T-cell (primary cell): ENCODE results near the gene ADARB2. TPM values are rescaled to one million over a fixed set of nuclear protein-coding genes. Genes with fewer than 3 reads are reported as not detected.
A peak's percentile ranks its signal among the peaks of the same experiment; 100 is the strongest.

Experiments
- ATAC-seq, 4 experiments: fragments of 200-7000 bp in 3 of 4; fragments of 150-1000 bp in 1 of 4; cut with Tn5 transposase; replicated peaks in 1 of 4; 1 replicate in 3 of 4; 2 replicates in 1 of 4; pipeline ENCODE4 v1.10.0; 2021; ENCODE audit warnings: moderate library complexity in 3 of 4, mild to moderate bottlenecking in 2 of 4, moderate number of reproducible peaks in 1 of 4
- CTCF ChIA-PET, 2 donors: fragments of 300-600 bp; sonication (Branson Sonifier 250); formaldehyde crosslinking; loops; one replicate each; lab custom pipeline; 2022; ENCODE audit warnings: antibody characterized with exemption in 2 of 2; lab: Charles Lee
- POLR2A ChIA-PET, 2 donors: fragments of 300-600 bp; sonication (Branson Sonifier 250); formaldehyde crosslinking; loops; one replicate each; lab custom pipeline; 2022; ENCODE audit warnings: antibody characterized with exemption in 2 of 2; lab: Charles Lee
- DNase-seq, 35 experiments: peaks; one replicate each; pipeline versions ENCODE4 v3.0.0 to v3.0.0-alpha.2; 2013 to 2023
- H3K27ac ChIP-seq: one replicate; pipeline ENCODE4 v1.5.1; 2013; ENCODE audit warnings: low read length
- H3K27me3 ChIP-seq, 2 experiments: replicated peaks in 1 of 2; 1 replicate in 1 of 2; 2 replicates in 1 of 2; pipeline versions ENCODE4 v1.6.1 to v1.7.0; 2013; ENCODE audit warnings: low read length in 1 of 2, mixed read lengths in 1 of 2; ENCODE audit not compliant: control insufficient read depth in 2 of 2, insufficient read depth in 2 of 2; ENCODE audit errors: extremely low read depth in 1 of 2
- H3K36me3 ChIP-seq, 2 donors: 1 replicate in 1 of 2; 2 replicates in 1 of 2; pipeline versions ENCODE4 v1.6.1 to v1.7.0; 2013; ENCODE audit warnings: low read length in 1 of 2; ENCODE audit not compliant: control insufficient read depth in 2 of 2, insufficient read depth in 1 of 2; ENCODE audit errors: extremely low read depth in 1 of 2
- H3K4me1 ChIP-seq, 2 experiments: 1 replicate in 1 of 2; 2 replicates in 1 of 2; pipeline versions ENCODE4 v1.6.1 to v1.7.0; 2013; ENCODE audit warnings: low read length in 2 of 2, mixed read lengths in 1 of 2; ENCODE audit not compliant: insufficient read depth in 2 of 2, control insufficient read depth in 1 of 2; ENCODE audit errors: extremely low read depth in 1 of 2
- H3K4me3 ChIP-seq, 2 donors: 1 replicate in 1 of 2; 2 replicates in 1 of 2; pipeline versions ENCODE4 v1.5.1 to v1.7.0; 2013; ENCODE audit warnings: mild to moderate bottlenecking in 2 of 2, low read length in 1 of 2, moderate library complexity in 1 of 2; ENCODE audit not compliant: control insufficient read depth in 1 of 2; ENCODE audit errors: extremely low read depth in 1 of 2
- H3K9me3 ChIP-seq: 2 replicates; pipeline ENCODE4 v1.7.0; 2013
- H3K27ac Mint-ChIP-seq, 2 donors: one replicate each; pipeline ENCODE4 v1.8.0; 2020 to 2021; ENCODE audit warnings: mild to moderate bottlenecking in 2 of 2, mixed read lengths in 2 of 2
- H3K27me3 Mint-ChIP-seq, 2 donors: one replicate each; pipeline ENCODE4 v1.8.0; 2021 to 2022; ENCODE audit warnings: mixed read lengths in 2 of 2
- H3K36me3 Mint-ChIP-seq: one replicate; pipeline ENCODE4 v1.8.0; 2021; ENCODE audit warnings: mixed read lengths
- H3K4me1 Mint-ChIP-seq, 3 donors: one replicate each; pipeline ENCODE4 v1.8.0; 2020 to 2022; ENCODE audit warnings: mixed read lengths in 3 of 3, mild to moderate bottlenecking in 1 of 3
- H3K4me3 Mint-ChIP-seq, 3 donors: one replicate each; pipeline ENCODE4 v1.8.0; 2020 to 2022; ENCODE audit warnings: mild to moderate bottlenecking in 3 of 3, mixed read lengths in 3 of 3, moderate library complexity in 3 of 3
- H3K9me3 Mint-ChIP-seq, 3 donors: one replicate each; pipeline ENCODE4 v1.8.0; 2020 to 2022; ENCODE audit warnings: mixed read lengths in 3 of 3
- WGBS: methylation state at CpG from one replicate; pipeline ENCODE4 v1.1.5; 2013; ENCODE audit warnings: missing lambda C conversion rate; ENCODE audit not compliant: insufficient coverage; 5-methylcytosine and 5-hydroxymethylcytosine counted together
- total RNA-seq, 35 experiments: library from RNA in 6 of 35; stranded (reverse) in 6 of 35; fragments of 120-200 nt in 1 of 35; gene quantifications; one replicate each; pipeline versions ENCODE4 v1.2.1 to v1.2.4 and lab custom pipeline; 2013 to 2026

Gene ADARB2
- total RNA-seq, 5 donors from 2014 or later (not counting 1 experiment from before 2014, with no cell fraction given), result 0.07 to 4.0 (median 0.41) TPM

DNA sequence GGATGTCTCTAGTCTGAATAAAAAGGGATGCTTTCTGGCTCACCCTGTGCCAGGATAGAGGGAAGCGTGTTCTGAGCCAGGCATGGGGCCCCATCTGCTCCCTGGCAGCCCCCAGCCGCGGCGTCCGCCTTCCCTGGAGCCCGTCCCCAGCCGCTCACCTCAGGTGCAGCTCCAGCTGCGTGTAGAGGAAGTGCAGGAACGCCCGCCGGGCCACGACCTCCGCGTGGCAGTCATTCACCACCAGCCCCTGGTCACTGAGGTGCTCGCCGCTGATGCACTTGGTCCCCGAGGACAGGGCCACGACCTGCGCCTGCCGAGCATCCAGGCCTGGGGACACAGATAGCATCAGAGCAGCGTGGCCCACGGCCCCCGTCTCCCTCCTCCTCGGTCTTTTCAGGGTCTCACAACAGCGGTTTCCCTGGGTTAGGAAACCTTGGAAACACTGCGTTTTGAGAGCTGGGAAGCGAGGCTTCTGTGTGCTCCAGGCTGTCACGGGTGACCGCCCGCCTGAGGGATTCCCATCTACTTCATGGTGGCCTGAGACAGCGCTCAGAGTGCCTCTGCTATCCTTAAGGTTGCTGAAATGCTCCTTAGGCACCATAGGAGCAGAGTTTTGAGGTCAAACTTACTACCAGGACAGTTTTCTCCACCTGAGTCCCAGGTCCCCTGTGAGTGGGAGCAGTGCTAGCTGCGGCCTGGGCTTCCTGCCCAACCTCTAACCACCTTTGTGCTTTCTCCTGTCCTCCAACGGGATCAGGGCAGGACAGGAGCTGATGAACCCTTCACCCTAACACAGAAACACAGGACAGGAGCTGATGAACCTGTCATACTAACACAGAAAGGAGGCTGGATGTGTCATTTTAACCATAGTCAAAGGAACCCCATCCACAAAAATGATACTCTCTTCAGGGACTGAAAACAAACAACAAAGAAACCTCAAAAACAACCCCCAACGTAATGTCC lies 495.1 kb downstream of the ADARB2 start:
- ChIA-PET POLR2A (interaction anchor here in 1 of 2 donors (0.6 kb wide), 1 partner anchor 61 kb away, joined by 3 read pairs; no protein-coding TSS in a partner anchor), CTCF (no interaction called here)
- H3K27me3 Mint-ChIP-seq, result peaks cover 14 to 26% of the 10 kb centered on the region in 2 donors
- ATAC-seq (no peak), DNase-seq (no peak)
- no peaks in the 10 kb centered on the region for H3K9me3 Mint-ChIP-seq
- H3K36me3 ChIP-seq, result no peaks in the 10 kb centered on the region
- H3K27ac ChIP-seq, result no peak overlapping the region
- peaks cover 0 to 8% of the 10 kb centered on the region in 2 experiments for H3K4me1 ChIP-seq
- no peaks in the 10 kb centered on the region for H3K36me3 Mint-ChIP-seq
- no peak overlapping the region for H3K4me3 ChIP-seq
- no peak overlapping the region for H3K27ac Mint-ChIP-seq
- no peaks in the 10 kb centered on the region for H3K9me3 ChIP-seq
- peaks cover 2 to 23% (median 6%) of the 10 kb centered on the region in 3 donors for H3K4me1 Mint-ChIP-seq
- 84% methylated on average over 28 of the region's 34 CpGs for WGBS
- peaks cover 0 to 47% of the 10 kb centered on the region in 2 experiments for H3K27me3 ChIP-seq
- H3K4me3 Mint-ChIP-seq, result no peak overlapping the region

GRCh38 chr10:1241322-1241890 lies 495.9 kb downstream of the ADARB2 start:
- Mint-ChIP-seq H3K4me1 (peaks cover 2 to 23% (median 6%) of the 10 kb centered on the region in 3 donors), H3K9me3 (no peaks in the 10 kb centered on the region), H3K4me3 (peak overlapping the region in 1 of 3 donors; percentile 95), H3K36me3 (no peaks in the 10 kb centered on the region), H3K27ac (no peak overlapping the region), H3K27me3 (peaks cover 8 to 22% of the 10 kb centered on the region in 2 donors)
- Histone ChIP-seq H3K4me3 (no peak overlapping the region), H3K27me3 (peaks cover 0 to 47% of the 10 kb centered on the region in 2 experiments), H3K4me1 (peaks cover 0 to 8% of the 10 kb centered on the region in 2 experiments), H3K36me3 (no peaks in the 10 kb centered on the region), H3K27ac (no peak overlapping the region), H3K9me3 (no peaks in the 10 kb centered on the region)
- no peak for DNase-seq
- POLR2A ChIA-PET, result no interaction called here
- 85% methylated on average over 16 of the region's 16 CpGs for WGBS
- no peak for ATAC-seq
- CTCF ChIA-PET, result no interaction called here

- 3% methylated on average over 4 of the region's 8 CpGs for WGBS
- H3K9me3 Mint-ChIP-seq, result no peaks in the 10 kb centered on the region
- POLR2A ChIA-PET, result no interaction called here
Measured at GRCh38 chr10:1240341-1240775, 497.0 kb downstream of the ADARB2 start.

GRCh38 chr10:1233031-1233430 lies 504.3 kb downstream of the ADARB2 start:
- H3K36me3 ChIP-seq, result peaks cover 0 to 7% of the 10 kb centered on the region in 2 donors
- ATAC-seq (no peak), DNase-seq (no peak)
- no peak overlapping the region for H3K4me3 Mint-ChIP-seq
- H3K27me3 Mint-ChIP-seq, result peaks cover 0 to 6% of the 10 kb centered on the region in 2 donors
- no peak overlapping the region for H3K27ac ChIP-seq
- POLR2A ChIA-PET, result no interaction called here
- WGBS, result 95% methylated on average over 7 of the region's 9 CpGs
- no peak overlapping the region for H3K4me3 ChIP-seq
- H3K27ac Mint-ChIP-seq, result no peak overlapping the region
- CTCF ChIA-PET, result no interaction called here
- no peaks in the 10 kb centered on the region for H3K9me3 ChIP-seq
- no peaks in the 10 kb centered on the region for H3K9me3 Mint-ChIP-seq
- no peaks in the 10 kb centered on the region for H3K4me1 ChIP-seq
- H3K27me3 ChIP-seq, result peaks cover 0 to 41% of the 10 kb centered on the region in 2 experiments
- H3K4me1 Mint-ChIP-seq, result no peaks in the 10 kb centered on the region
- no peaks in the 10 kb centered on the region for H3K36me3 Mint-ChIP-seq

More at GRCh38 chr10:1240341-1240775, 497.0 kb downstream of the ADARB2 start:
- Mint-ChIP-seq H3K4me3 (peak overlapping the region in 2 of 3 donors; percentile 69 to 95), H3K27me3 (peaks cover 8 to 22% of the 10 kb centered on the region in 2 donors), H3K27ac (no peak overlapping the region), H3K4me1 (peaks cover 2 to 23% (median 6%) of the 10 kb centered on the region in 3 donors), H3K36me3 (no peaks in the 10 kb centered on the region)
- ATAC-seq (peak in 2 of 4 experiments; percentile 38 to 96), DNase-seq (peak in 13 of 35 experiments; percentile 15 to 71 (median 54))
- CTCF ChIA-PET, result no interaction called here
- Histone ChIP-seq H3K9me3 (no peaks in the 10 kb centered on the region), H3K27ac (no peak overlapping the region), H3K36me3 (no peaks in the 10 kb centered on the region), H3K27me3 (peaks cover 0 to 47% of the 10 kb centered on the region in 2 experiments), H3K4me1 (peaks cover 0 to 8% of the 10 kb centered on the region in 2 experiments), H3K4me3 (peak overlapping the region in 1 of 2 donors; percentile 39)

DNA sequence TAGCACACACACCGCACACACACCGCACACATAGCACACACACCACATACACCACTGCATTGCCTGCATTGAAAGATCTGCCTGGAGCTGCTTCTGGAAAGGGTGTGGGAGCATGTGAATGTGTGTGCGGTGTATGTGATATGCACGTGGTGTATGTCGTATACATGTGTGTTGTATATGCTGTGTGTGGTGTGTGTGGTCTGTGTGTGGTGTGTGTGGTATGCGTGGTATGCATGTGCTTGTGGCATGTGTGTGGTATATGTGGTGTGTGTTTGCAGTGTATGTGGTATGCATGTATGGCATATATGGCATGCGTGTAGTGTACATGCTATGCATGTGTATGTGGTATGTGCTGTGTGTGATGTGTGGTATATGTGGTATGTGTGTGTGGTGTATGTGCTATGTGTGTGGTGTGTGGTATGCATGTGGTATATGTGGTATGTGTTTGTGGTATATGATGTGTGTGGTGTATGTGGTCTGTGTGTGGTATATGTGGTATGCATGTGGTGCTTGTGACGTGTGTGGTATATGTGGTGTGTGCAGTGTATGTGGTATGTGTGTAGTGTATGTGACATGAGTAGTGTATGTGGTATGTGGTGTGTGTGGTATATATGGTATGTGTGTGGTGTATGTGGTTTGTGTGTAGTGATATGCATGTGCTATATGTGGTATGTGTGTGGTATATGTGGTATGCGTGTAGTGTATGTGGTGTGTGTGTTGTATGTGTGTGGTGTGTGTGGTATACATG lies 505.0 kb downstream of the ADARB2 start:
- Mint-ChIP-seq H3K36me3 (no peaks in the 10 kb centered on the region), H3K27ac (no peak overlapping the region), H3K9me3 (no peaks in the 10 kb centered on the region), H3K27me3 (peaks cover 0 to 6% of the 10 kb centered on the region in 2 donors), H3K4me3 (no peak overlapping the region), H3K4me1 (no peaks in the 10 kb centered on the region)
- no peak overlapping the region for H3K4me3 ChIP-seq
- DNase-seq, result no peak
- peaks cover 0 to 41% of the 10 kb centered on the region in 2 experiments for H3K27me3 ChIP-seq
- H3K36me3 ChIP-seq, result peaks cover 0 to 7% of the 10 kb centered on the region in 2 donors
- H3K27ac ChIP-seq, result no peak overlapping the region
- H3K4me1 ChIP-seq, result no peaks in the 10 kb centered on the region
- ChIA-PET CTCF (no interaction called here), POLR2A (no interaction called here)
- no peaks in the 10 kb centered on the region for H3K9me3 ChIP-seq
- WGBS, result 97% methylated on average over 7 of the region's 9 CpGs
- no peak for ATAC-seq
